HCT116 (cell line): ENCODE results near the gene AOPEP.

ENCODE experiments used
- EZH2 ChIP-seq: fragments of 200-600 bp; sonication (generic); IDR thresholded peaks from 2 replicates; pipeline ENCODE4 v1.6.1; 2017; ENCODE audit warnings: antibody characterized with exemption, mixed run types
- MAX ChIP-seq: IDR thresholded peaks from 2 replicates; pipeline ENCODE4 v1.6.1; 2012
- POLR2A ChIP-seq: IDR thresholded peaks from 2 replicates; pipeline ENCODE4 v1.7.0; 2011; ENCODE audit warnings: borderline replicate concordance; ENCODE audit not compliant: insufficient read depth, insufficient read length; ENCODE audit errors: extremely low read depth
- SRF ChIP-seq: IDR thresholded peaks from 2 replicates; pipeline ENCODE4 v1.6.1; 2012; ENCODE audit warnings: low read depth
- YY1 ChIP-seq: IDR thresholded peaks from 2 replicates; pipeline ENCODE4 v1.6.1; 2011; ENCODE audit warnings: low read length, low read depth, moderate library complexity, mild to moderate bottlenecking; ENCODE audit not compliant: insufficient replicate concordance; ENCODE audit errors: extremely low read depth
- ZNF274 ChIP-seq: fragments of 200-500 bp; sonication (Bioruptor generic); IDR thresholded peaks from 2 replicates; pipeline ENCODE4 v1.6.1; 2014; ENCODE audit warnings: mild to moderate bottlenecking, low read depth, low read length, inconsistent platforms
- TF ChIP-seq, protein P1 (sequence below), 3 experiments: fragments of 200-600 bp in 1 of 3; sonication (generic) in 1 of 3; IDR thresholded peaks in 2 of 3; conservative IDR thresholded peaks in 1 of 3; 2 replicates each; pipeline ENCODE4 v1.5.1; 2012 to 2017; ENCODE audit warnings: low read depth in 2 of 3, low read length in 2 of 3, antibody characterized with exemption in 1 of 3, borderline replicate concordance in 1 of 3, control low read depth in 1 of 3, mild to moderate bottlenecking in 1 of 3, mixed read lengths in 1 of 3, mixed run types in 1 of 3, moderate library complexity in 1 of 3; ENCODE audit not compliant: insufficient read depth in 1 of 3

DNA sequence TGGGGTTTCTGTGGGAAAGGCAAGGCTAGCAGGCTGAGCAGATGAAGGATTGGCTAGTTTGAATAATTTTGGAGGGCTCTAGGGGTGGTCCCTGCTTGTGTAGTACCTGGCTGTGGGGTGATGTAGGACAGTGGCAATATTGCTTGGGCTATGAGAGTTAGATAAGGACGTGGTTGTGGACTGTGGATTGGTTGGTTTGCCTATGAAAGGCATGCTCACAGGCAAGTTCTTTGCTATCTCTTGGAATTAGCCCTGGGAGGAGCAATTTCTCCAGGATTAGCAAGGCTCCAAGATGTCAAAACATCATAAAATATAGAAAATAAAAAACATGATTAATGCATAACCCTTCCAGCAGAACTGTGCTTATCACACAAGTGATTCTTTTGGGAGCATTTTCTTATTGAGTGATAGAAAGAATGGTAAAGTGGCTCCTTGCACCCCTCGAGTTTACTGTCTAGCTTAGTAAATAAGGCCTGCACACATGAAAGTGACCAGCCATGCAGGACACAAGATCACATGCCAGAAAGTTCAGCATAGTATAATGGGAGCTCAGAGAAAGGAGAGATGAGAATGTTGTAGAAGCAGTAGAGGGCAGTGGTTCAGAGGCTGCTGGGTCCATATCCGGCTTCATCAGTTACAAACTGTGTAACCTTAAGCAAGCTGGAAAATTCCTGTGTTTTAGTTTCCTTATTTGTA lies 13.8 kb downstream of the AOPEP start:
- TF ChIP-seq POLR2A (no peak), YY1 (no peak), EZH2 (no peak), MAX (no peak), SRF (no peak), ZNF274 (no peak)
- TF ChIP-seq, protein P1, sequence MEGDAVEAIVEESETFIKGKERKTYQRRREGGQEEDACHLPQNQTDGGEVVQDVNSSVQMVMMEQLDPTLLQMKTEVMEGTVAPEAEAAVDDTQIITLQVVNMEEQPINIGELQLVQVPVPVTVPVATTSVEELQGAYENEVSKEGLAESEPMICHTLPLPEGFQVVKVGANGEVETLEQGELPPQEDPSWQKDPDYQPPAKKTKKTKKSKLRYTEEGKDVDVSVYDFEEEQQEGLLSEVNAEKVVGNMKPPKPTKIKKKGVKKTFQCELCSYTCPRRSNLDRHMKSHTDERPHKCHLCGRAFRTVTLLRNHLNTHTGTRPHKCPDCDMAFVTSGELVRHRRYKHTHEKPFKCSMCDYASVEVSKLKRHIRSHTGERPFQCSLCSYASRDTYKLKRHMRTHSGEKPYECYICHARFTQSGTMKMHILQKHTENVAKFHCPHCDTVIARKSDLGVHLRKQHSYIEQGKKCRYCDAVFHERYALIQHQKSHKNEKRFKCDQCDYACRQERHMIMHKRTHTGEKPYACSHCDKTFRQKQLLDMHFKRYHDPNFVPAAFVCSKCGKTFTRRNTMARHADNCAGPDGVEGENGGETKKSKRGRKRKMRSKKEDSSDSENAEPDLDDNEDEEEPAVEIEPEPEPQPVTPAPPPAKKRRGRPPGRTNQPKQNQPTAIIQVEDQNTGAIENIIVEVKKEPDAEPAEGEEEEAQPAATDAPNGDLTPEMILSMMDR (IDR thresholded peaks at IDR 0.05 in 2 of 3, conservative IDR thresholded peaks at IDR 0.05 in 1 of 3; ENCODE audit: borderline replicate concordance in 1 of 3, insufficient read depth in 1 of 3, low read depth in 2 of 3, low read length in 2 of 3) = no peak
